ENCODE measurements around the gene SIDT2.

SIDT2 gene

DNA sequence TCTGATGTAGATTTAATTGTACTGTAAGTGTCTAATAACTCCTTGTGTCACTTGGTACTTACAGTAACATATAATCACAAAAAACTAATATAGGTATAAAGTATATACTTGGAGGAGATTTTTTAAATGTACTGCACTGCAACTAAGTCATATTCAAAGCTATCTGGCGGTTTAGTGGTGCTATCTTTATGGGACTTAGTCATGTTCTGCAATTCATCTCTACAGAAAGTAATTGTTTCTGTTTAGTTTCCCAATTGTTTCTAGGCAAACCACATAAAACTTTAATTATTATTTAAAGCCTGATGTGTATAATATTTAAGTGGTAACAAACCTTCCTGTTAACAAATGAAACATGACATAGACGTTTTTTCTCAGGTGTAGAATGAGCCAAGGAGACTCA, 26.5 kb upstream of the SIDT2 start:
- H3K27ac ChIP-seq (ENCODE audit: low read depth, low read length, poor library complexity, severe bottlenecking): no peak overlapping the region
- peaks cover 25% of the 10 kb centered on the region for H3K4me1 ChIP-seq (ENCODE audit: insufficient read depth, low read length, severe bottlenecking)
- H2AFZ ChIP-seq (ENCODE audit: low read length): no peak overlapping the region
- H3K27me3 ChIP-seq (ENCODE audit: insufficient read depth, low read length): no peaks in the 10 kb centered on the region
- H3K4me2 ChIP-seq (ENCODE audit: low read length): no peak overlapping the region
- H3F3A ChIP-seq (ENCODE audit: insufficient read depth, low read length): no peaks in the 10 kb centered on the region
- peaks cover 3% of the 10 kb centered on the region; the same call in 1 of the 2 replicates for H4K20me1 ChIP-seq (ENCODE audit: insufficient read depth, low read length)
- no peak overlapping the region for H3K9ac ChIP-seq (ENCODE audit: low read length)
- no peak overlapping the region for H3K4me3 ChIP-seq (ENCODE audit: low read depth, low read length, poor library complexity, severe bottlenecking)
- H3K36me3 ChIP-seq (ENCODE audit: insufficient read depth, low read length): peaks cover 62% of the 10 kb centered on the region
- no peak for TF ChIP-seq EZH2 (IDR thresholded peaks at IDR 0.05; ENCODE audit: borderline replicate concordance, low read length)
- TF ChIP-seq, protein P1, sequence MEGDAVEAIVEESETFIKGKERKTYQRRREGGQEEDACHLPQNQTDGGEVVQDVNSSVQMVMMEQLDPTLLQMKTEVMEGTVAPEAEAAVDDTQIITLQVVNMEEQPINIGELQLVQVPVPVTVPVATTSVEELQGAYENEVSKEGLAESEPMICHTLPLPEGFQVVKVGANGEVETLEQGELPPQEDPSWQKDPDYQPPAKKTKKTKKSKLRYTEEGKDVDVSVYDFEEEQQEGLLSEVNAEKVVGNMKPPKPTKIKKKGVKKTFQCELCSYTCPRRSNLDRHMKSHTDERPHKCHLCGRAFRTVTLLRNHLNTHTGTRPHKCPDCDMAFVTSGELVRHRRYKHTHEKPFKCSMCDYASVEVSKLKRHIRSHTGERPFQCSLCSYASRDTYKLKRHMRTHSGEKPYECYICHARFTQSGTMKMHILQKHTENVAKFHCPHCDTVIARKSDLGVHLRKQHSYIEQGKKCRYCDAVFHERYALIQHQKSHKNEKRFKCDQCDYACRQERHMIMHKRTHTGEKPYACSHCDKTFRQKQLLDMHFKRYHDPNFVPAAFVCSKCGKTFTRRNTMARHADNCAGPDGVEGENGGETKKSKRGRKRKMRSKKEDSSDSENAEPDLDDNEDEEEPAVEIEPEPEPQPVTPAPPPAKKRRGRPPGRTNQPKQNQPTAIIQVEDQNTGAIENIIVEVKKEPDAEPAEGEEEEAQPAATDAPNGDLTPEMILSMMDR (IDR thresholded peaks at IDR 0.05; ENCODE audit: low read length): no peak
- H3K9me3 ChIP-seq (ENCODE audit: low read length): no peaks in the 10 kb centered on the region
- peaks cover 97% of the 10 kb centered on the region for H3K79me2 ChIP-seq (ENCODE audit: insufficient read depth, low read length)
- H3K9me2 ChIP-seq (ENCODE audit: low read depth, low read length): no peaks in the 10 kb centered on the region

DNA sequence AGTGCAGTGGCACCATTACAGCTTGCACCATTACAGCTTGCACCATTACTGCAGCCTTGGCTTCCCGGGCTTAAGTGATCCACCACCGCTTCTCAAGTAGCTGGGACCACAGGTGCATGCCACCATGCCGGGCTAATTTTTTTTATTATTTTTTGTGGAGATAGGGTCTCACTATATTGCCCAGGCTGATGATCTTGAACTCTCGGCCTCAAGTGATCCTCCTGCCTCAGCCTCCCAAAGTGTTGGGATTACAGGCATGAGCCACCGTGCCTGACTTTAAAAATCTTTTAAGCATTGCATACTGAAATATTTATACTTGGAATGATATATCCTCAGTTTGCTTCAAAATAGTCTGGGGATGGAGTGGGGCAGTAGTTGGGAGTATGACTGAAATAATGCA, 24.1 kb upstream of the SIDT2 start:
- Histone ChIP-seq H3K4me2 (ENCODE audit: low read length) (no peak overlapping the region), H3K79me2 (ENCODE audit: insufficient read depth, low read length) (peaks cover 94% of the 10 kb centered on the region), H4K20me1 (ENCODE audit: insufficient read depth, low read length) (no peaks in the 10 kb centered on the region), H3K4me1 (ENCODE audit: insufficient read depth, low read length, severe bottlenecking) (peaks cover 18% of the 10 kb centered on the region), H3K9me3 (ENCODE audit: low read length) (no peaks in the 10 kb centered on the region), H3K36me3 (ENCODE audit: insufficient read depth, low read length) (peaks cover 50% of the 10 kb centered on the region), H3K27ac (ENCODE audit: low read depth, low read length, poor library complexity, severe bottlenecking) (no peak overlapping the region), H2AFZ (ENCODE audit: low read length) (no peak overlapping the region), H3F3A (ENCODE audit: insufficient read depth, low read length) (no peaks in the 10 kb centered on the region), H3K27me3 (ENCODE audit: insufficient read depth, low read length) (no peaks in the 10 kb centered on the region), H3K4me3 (ENCODE audit: low read depth, low read length, poor library complexity, severe bottlenecking) (no peak overlapping the region), H3K9ac (ENCODE audit: low read length) (no peak overlapping the region), H3K9me2 (ENCODE audit: low read depth, low read length) (no peaks in the 10 kb centered on the region)
- TF ChIP-seq, protein P1 (IDR thresholded peaks at IDR 0.05; ENCODE audit: low read length): no peak
- no peak for TF ChIP-seq EZH2 (IDR thresholded peaks at IDR 0.05; ENCODE audit: borderline replicate concordance, low read length)

DNA sequence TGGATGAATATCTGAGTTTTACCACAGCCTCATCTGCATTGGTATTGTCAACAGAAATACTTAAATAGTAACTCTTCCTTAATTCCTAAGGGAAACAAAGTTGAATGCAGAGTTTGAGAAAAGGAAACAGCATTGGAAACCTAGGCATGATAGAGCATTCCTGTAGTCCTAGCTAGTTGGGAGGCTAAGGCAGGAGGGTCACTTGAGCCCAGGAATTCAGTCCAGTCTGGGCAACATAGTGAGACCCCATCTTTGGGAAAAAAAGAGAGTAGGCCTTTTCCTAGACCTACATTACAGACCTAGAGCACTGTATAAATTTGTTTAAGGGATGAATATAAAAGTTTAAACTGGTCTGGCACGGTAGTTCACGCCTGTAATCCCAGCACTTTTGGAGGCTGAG, 21.0 kb upstream of the SIDT2 start:
- H3K36me3 ChIP-seq (ENCODE audit: insufficient read depth, low read length): peaks cover 69% of the 10 kb centered on the region
- no peaks in the 10 kb centered on the region for H3F3A ChIP-seq (ENCODE audit: insufficient read depth, low read length)
- H3K9ac ChIP-seq (ENCODE audit: low read length): no peak overlapping the region
- H3K4me1 ChIP-seq (ENCODE audit: insufficient read depth, low read length, severe bottlenecking): peaks cover 7% of the 10 kb centered on the region
- H3K27ac ChIP-seq (ENCODE audit: low read depth, low read length, poor library complexity, severe bottlenecking): no peak overlapping the region
- H3K79me2 ChIP-seq (ENCODE audit: insufficient read depth, low read length): peaks cover 70% of the 10 kb centered on the region
- no peaks in the 10 kb centered on the region for H3K9me2 ChIP-seq (ENCODE audit: low read depth, low read length)
- no peaks in the 10 kb centered on the region for H4K20me1 ChIP-seq (ENCODE audit: insufficient read depth, low read length)
- TF ChIP-seq, protein P1 (IDR thresholded peaks at IDR 0.05; ENCODE audit: low read length): no peak
- TF ChIP-seq EZH2 (IDR thresholded peaks at IDR 0.05; ENCODE audit: borderline replicate concordance, low read length): no peak
- no peaks in the 10 kb centered on the region for H3K27me3 ChIP-seq (ENCODE audit: insufficient read depth, low read length)
- H3K4me2 ChIP-seq (ENCODE audit: low read length): no peak overlapping the region
- H3K9me3 ChIP-seq (ENCODE audit: low read length): no peaks in the 10 kb centered on the region
- H3K4me3 ChIP-seq (ENCODE audit: low read depth, low read length, poor library complexity, severe bottlenecking): no peak overlapping the region
- no peak overlapping the region for H2AFZ ChIP-seq (ENCODE audit: low read length)

Measured in OCI-LY1 (cell line).